Activated CD4-positive, alpha-beta T cell treated with anti-CD3 and anti-CD28 coated beads, Interleukin-2, Interleukin-4, amounts not matched to agents 100 ng/mL and 50 ng/mL, durations not matched to agents 16 hours and 8 hours (primary cell): Measurements from ENCODE around the gene PRMT6.
A peak's percentile ranks its signal among the peaks of the same experiment; 100 is the strongest.
"Not testable (repeated sequence)": the region's sequence is repeated elsewhere in the genome, so short reads cannot be mapped to it uniquely, and the experiment has no call there.

Experiments
- DNase-seq: peaks from one replicate; pipeline ENCODE4 v3.0.0-alpha.2; 2020; ENCODE audit warnings: low spot score

Gene PRMT6

DNA sequence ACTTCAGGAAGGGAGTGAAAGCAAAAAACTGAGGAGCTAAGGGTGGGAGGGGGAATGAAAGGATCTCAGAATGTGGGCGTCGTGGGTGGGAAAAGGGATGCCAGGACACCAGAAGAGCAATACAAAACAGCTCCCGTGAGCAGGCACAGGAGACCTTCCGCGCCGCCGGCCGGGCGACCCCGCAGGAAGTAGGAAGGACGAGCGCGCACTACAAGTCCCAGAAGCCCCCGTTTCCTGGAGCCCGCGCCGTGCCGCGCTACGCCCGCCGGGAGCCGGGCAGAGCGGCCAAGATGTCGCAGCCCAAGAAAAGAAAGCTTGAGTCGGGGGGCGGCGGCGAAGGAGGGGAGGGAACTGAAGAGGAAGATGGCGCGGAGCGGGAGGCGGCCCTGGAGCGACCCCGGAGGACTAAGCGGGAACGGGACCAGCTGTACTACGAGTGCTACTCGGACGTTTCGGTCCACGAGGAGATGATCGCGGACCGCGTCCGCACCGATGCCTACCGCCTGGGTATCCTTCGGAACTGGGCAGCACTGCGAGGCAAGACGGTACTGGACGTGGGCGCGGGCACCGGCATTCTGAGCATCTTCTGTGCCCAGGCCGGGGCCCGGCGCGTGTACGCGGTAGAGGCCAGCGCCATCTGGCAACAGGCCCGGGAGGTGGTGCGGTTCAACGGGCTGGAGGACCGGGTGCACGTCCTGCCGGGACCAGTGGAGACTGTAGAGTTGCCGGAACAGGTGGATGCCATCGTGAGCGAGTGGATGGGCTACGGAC, at the start of gene PRMT6:
TSS of gene PRMT6 (plus strand) at position 249 of the 771 bp plus-strand sequence. CDS start at position 291, 42 bp downstream.
- peak; percentile 85 for DNase-seq

DNA sequence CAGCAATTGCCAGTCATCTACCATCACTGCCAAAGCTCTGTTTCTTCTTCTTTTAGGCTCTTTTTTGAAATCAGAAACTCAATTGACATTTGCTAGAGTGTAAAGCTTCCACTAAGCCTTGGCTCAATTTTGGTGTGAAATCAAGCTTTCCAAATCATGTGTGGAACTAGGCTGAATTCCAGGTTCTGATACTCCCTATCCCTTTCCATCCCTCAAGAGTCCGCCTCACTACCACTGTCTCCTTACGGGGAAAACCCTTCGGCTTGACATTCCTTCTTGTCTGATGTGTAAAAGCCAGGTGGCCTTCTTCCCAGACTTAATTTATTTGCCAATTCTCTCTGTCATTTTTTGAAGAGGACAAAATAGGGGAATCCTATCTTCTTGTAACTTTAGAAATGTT, 47.2 kb upstream of the PRMT6 start:
- DNase-seq, result no peak

DNA sequence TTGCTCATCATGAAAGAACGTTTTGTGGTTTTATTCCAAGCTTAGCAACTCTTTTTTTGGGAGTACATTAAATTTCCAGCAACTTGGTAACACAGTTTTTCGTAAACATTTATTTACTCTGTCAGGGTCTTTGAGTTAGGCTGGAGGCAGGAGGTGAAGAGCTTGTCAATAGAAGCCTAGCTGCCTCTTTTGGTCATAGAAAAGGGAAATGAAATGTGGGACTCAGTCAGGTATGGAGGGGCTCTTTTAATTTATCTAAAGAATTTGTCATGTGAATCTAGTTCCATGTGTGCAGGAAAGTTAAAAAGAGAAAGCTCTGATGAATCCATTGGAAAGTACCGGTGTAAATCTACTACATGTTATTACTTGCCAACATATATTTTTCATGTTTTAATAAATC, 45.9 kb upstream of the PRMT6 start:
- DNase-seq, result no peak

DNA sequence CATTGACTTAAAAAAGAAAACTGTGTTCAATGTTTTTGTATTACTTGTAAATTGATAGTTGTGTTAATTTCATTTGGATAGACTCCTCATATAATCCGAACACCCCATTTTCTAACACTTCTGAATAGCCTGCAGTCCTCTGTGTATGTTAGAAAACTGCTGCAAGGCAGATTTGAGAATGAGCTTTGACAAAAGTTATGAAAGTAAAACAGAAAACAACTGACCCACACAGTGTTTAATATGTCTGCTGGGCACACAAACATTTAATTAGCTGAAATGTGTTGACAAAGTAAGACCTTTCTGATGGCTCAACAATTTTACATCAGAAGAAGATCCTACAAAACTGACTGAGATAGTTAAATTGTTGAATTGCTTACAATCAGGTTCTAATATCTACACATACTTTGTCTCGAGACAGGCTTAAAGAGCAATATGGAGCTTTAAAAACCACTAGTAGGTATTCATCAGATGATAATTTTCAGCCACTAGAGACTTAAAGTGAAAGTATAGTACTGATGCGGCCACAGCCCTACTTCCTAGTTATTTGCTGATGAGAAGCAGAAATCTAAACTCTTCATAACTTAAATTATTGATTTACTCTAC, 40.0 kb upstream of the PRMT6 start:
- DNase-seq, result no peak

DNA sequence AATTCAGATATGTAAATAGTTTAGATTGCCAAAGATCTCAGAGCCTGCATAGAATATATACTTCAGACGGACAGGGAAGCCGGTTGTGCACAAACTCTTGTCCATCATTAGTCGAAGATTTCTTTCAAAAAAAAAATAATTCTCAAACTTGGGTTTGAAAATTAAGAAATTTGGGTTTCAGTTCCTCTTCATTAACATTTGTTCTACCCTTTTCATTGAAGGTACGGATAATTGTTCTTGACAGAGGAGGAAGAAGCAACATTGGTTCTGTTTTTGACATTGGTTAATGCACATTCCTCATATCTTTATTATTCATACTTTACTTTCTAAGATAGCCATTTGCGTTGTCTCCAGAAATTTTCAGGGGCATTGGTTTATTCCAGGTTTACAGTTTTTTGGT, 38.0 kb upstream of the PRMT6 start:
- DNase-seq, result no peak

DNA sequence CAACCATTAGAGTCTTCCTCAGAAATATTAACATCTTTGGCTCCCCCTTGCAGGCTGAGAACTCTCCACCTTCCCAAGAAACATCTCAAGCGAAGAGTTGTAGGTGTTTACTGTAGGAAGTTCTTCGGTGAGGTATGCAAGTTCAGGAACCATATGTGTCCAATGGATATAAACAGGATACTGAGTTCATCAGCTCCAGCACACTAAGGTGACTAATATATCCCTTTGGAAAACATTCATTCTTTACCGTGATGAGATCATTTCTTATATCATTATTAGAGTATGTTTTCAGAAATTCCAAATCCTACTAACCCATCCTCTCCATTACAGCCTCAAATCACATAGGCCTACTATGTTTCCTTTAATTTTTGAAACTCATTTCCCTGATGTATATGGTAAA, 37.3 kb upstream of the PRMT6 start:
- no peak for DNase-seq

DNA sequence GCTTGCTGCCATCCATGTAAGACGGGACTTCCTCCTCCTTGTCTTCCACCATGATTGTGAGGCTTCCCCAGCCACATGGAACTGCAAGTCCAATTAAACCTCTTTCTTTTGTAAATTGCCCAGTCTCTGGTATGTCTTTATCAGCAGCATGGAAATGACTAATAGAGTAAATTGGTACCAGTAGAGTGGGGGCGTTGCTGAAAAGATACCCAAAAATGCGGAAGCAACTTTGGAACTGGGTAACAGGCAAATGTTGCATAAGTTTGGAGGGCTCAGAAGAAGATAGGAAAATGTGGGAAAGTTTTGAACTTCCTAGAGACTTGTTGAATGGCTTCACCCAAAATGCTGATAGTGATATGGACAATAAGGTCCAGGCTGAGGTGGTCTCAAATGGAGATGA, 17.6 kb upstream of the PRMT6 start:
- DNase-seq, result not testable (repeated sequence)

DNA sequence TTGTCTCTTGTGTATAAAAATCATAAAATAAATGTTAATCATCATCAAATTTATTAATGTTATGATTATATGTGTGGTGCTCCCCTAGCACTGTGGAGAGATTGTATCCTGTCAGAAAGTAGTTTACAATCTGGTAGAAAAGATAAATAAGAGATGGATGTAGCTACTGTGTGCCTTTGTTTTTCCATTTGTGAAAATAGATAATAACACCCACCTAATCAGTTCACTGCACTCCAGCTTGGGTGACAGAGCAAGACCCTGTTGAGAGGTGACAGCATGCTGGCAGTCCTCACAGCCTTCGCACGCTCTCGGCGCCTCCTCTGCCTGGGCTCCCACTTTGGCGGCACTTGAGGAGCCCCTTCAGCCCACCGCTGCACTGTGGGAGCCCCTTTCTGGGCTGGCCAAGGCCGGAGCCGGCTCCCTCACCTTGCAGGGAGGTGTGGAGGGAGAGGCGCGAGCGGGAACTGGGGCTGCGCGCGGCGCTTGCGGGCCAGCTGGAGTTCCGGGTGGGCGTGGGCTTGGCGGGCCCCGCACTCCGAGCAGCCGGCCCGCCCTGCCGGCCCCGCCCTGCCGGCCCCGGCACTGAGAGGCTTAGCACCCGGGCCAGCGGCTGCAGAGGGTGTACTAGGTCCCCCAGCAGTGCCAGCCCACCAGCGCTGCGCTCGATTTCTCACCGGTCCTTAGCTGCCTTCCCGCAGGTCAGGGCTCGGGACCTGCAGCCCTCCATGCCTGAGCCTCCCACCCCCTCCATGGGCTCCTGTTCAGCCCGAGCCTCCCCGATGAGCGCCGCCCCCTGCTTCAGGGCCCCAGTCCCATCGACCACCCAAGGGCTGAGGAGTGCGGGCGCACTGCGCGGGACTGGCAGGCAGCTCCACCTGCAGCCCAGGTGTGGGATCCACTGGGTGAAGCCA, 11.9 kb upstream of the PRMT6 start:
- DNase-seq, result not testable (repeated sequence)

DNA sequence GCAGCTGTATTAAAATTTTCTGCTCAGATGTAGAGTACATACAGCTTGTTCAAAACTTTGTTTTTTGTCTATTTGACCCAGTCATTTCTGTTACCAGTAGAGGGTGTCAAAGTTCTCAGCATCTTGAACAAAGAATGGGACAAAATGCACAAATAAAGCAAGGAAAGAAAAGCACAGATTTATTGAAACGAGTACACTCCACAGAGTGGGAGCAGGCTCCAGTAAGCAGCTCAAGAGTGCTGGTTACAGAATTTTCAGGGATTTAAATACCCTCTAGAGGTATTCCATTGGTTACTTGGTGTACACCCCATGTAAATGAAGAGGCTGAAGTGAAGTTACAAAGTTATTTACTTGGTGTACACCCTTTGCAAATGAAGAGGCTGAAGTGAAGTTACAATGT, 8.9 kb upstream of the PRMT6 start:
- no peak for DNase-seq

DNA sequence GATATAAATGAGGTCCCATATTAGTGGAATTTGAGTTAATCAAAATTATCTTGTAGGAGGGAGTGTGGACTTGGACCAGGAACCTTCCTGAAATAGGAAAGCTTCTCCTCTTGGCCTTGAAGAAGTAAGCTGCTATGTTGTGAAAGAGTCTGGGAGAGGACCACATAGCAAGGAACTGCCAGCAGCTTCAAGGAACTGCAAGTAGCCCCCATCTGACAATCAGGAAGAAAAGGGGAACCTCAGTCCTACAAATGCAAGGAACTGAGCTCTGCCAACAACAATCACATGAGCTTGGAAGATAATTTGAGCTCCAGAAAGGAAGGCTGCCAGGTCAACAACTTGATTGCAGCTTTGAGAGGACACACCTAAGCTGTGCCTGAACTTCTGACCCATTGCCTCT, 8.2 kb upstream of the PRMT6 start:
- DNase-seq, result no peak

DNA sequence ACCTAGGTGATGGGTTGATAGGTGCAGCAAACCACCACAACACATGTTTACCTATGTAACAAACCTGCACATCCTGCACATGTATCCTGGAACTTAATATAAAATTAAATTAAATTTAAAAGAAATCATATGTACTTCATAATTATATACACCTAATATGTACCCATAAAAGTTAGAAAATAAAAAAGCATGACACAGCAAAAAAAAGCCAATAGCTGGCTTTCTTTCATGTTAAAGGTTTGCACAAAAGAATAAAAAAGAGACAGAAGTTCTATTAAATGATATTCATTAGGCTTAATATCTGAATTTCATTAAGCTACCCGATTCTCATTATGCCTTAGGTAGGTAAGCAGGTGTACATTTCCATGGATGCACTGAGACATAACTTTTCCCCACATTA, 5.2 kb upstream of the PRMT6 start:
- no peak for DNase-seq

DNA sequence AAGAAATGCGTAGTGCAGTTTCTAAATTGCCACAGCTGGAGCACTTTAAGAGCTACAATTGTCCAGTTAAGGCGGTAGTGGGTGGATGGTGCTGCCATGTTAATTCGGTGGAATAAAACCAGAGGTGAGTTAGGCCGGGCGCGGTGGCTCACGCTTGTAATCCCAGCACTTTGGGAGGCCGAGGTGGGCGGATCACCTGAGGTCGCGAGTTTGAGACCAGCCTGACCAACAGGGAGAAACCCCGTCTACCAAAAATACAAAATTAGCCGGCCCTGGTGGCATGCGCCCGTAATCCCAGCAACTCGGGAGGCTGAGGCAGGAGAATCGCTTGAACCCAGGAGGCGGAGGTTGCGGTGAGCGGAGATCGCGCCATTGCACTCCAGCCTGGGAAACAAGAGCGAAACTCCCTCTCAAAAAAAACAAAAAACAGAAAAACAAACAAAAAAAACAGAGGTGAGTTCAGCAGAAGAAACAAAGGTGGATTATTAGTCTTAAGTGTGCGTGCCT, 502 bp upstream of the PRMT6 start:
- DNase-seq, result not testable (repeated sequence)

DNA sequence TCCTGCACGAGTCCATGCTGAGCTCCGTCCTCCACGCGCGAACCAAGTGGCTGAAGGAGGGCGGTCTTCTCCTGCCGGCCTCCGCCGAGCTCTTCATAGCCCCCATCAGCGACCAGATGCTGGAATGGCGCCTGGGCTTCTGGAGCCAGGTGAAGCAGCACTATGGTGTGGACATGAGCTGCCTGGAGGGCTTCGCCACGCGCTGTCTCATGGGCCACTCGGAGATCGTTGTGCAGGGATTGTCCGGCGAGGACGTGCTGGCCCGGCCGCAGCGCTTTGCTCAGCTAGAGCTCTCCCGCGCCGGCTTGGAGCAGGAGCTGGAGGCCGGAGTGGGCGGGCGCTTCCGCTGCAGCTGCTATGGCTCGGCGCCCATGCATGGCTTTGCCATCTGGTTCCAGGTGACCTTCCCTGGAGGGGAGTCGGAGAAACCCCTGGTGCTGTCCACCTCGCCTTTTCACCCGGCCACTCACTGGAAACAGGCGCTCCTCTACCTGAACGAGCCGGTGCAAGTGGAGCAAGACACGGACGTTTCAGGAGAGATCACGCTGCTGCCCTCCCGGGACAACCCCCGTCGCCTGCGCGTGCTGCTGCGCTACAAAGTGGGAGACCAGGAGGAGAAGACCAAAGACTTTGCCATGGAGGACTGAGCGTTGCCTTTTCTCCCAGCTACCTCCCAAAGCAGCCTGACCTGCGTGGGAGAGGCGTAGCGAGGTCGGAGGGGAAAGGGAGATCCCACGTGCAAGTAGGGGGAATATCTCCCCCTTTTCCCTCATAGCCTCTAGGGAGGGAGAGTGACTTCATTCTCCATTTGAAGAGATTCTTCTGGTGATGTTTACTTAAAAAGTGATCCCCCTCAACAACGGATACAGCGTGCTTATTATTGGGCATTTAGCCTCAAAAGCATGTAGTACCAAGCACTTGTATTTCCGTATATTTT, 991 bp downstream of the PRMT6 start:
- DNase-seq, result peak; percentile 42

DNA sequence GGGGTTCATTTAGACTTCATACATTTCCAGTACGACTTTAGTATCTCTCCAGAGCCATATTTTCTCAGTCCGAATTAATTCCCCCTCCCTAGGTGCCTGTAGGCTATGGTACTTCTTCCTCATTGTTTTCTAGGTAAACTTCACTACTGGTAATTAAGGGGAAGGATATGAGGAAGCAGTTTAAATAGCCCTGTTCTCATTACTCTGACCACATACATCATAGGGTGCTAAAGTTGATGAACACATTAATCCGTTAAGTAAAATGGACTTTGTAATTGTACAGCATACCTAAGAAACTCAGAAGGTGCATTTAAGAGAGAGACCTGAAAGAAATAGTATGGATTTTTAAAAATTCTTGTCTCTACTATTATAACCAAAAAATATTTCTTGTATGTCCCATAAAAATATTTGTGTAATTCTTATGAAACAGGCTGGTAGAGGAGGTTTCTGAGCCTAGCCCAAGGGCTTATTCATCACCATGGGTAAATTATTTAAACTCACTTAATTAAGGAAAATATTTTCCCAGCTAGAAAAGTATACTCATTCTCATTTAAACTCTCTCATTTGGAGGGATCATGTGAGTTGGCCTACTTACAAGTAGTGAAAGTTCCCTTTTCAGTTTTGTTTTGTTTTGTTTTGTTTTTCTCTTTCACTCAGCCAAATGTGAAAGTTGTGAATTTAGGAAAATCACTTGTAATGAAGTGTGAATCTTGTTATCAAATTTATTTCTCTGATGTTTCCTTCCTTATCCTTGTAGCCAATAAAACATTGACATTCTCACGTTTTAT, 2.0 kb downstream of the PRMT6 start:
- no peak for DNase-seq

DNA sequence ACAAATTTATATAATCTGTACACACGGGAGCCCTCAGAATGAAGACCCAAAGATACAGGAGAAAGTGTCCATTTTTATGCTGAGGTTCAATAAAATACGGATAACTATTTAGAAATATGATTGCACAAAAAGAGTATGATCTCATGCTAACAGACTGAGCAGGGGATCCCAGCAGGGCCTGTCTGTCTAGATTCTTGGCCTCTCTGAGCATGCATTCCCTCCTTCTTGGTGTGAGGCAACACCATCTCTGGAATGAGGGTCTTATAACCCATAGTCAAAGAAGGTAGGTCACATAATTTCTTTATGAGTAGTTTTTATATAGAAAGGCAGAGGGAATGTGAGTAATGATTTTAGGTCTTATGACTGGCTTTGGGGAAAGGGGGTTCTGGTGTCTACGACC, 5.4 kb downstream of the PRMT6 start:
- no peak for DNase-seq

DNA sequence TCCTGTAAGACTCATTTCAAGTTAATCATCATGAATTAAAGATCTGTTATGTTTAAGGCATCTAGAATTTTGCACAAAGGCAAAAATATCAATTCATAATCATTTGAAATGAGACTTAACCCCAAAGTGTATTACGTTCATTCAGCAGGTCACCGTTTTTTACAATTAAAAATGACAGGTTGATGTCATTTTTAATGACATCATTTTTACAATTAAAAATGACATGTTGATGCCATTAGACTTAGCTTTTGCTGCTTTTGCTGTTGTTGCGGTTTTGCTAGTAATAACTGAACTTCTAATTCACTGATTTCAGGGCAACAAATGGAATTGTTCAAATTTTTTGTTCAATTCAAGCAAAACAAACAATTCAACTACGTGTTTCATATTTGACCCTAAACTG, 17.0 kb downstream of the PRMT6 start:
- no peak for DNase-seq

DNA sequence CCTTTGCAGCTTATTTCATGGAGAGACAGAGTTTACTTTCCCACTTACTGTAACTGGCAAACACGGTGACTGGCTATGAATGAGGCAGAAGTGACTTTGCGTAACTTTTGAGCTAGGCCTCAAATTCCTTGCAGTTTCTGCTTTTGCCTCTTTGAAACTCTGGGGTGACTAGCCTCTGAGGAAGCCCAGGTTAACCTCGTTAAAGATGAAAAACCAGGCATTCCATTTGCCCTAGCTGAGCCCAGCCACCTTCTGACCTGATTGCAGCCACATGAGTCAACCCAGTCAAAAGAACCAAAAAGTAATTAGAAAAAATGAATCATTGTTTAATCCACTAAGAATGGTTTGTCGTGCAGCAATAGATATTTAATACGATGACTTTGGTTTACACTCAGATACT, 20.4 kb downstream of the PRMT6 start:
- DNase-seq, result no peak

DNA sequence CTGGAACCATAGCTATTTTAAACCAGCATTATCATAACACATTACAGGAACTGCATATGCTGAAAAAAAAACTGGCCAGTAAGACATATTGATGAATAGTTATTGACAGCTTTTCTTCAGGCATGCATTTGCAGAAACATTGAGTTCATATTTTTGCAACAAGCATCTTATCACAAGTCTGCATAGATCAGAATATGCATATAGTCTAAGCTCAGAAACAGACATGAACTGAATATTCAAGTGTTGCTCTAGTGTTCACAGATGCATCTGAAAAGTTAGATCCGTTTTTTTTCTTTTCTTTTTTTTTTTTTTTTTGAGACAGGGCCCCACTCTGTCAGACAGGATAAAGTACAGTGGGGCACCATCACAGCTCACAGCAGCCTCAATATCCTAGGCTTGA, 22.8 kb downstream of the PRMT6 start:
- DNase-seq, result no peak

DNA sequence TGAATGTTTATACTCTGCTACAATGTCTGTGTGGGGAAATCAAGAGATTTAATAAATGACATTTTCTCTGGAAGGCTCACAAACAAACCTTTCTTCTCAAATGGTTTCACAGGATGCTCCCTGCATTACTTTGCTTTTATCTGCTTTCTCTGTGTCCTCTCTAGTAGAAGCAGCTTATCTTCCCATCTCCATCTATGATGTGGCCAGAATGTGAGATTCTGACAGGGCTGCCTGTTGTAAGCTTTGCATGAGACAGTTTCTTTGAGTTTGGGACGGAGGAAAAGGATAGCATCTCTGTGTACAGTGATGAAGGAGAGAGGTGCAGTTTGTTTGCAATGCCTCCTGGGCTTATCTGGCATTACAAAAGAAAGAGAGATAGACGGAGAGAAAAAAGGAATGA, 24.6 kb downstream of the PRMT6 start:
- no peak for DNase-seq

DNA sequence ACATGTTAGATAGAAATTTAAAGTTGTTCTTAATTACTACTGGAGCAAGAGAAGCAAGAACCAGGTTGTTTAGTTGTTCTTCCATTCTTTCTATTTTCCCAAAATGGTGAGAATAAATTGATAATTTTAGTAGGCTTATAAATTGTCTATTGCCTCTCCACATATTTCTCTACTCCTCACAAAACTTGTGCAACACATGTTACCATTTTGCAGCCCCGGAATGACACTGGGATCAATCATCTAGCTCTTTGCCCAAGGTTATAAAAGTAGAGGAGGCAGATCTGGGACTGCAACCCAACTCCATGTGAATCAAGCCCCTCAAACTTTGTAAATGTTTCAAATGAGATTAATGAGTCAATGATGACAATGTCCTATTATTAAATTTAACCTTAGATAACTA, 34.9 kb downstream of the PRMT6 start:
- DNase-seq, result no peak

DNA sequence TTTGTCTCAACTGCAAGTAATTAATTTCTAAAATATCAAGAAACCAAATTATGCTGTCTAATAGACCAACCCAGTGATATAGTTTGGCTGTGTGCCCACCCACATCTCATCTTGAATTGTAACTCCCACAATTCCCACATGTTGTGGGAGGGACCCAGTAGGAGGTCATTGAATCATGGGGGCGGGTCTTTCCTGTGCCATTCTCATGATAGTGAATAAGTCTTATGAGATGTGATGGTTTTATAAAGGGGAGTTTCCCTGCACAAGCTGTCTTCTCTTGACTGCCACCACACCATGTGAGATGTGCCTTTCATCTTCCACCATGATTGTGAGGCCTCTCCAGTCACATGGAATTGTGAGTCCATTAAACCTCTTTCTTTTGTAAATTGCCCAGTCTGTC, 36.9 kb downstream of the PRMT6 start:
- not testable (repeated sequence) for DNase-seq
